ENCODE data around the gene TMEM63B. TPM values are rescaled to one million over a fixed set of nuclear protein-coding genes. Genes with fewer than 3 reads are reported as not detected.

The TMEM63B gene
- total RNA-seq, 4 donors from 2014 or later: 21.6 to 41.7 (median 29.3) TPM

DNA sequence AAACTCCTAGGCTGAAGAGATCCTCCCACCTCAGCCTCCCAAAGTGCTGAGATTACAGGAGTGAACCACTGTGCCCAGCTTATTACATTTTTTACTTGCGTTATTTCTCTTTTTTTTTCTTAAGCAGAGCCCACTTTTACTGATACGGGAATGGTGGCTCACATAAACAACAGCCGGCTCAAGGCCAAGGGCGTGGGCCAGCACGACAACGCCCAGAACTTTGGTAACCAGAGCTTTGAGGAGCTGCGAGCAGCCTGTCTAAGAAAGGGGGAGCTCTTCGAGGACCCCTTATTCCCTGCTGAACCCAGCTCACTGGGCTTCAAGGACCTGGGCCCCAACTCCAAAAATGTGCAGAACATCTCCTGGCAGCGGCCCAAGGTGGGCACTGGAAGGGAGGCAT, 41.8 kb downstream of the TMEM63B start:
- Histone ChIP-seq H3K27me3 (no peaks in the 10 kb centered on the region), H3K9me3 (no peaks in the 10 kb centered on the region), H3K27ac (no peak overlapping the region), H3K36me3 (no peaks in the 10 kb centered on the region), H3K4me1 (peaks cover 2 to 13% of the 10 kb centered on the region in 2 donors), H3K4me3 (replicated peaks in 1 of 3) (no peak overlapping the region)
- DNase-seq: no peak
- intact Hi-C loops (cut with DNase I): no loop called here
- WGBS, 2 donors: 79 to 84% methylated on average over 8 to 9 of the region's 9 CpGs
- no peak for TF ChIP-seq CTCF (IDR thresholded peaks at IDR 0.05)
- no peak for TF ChIP-seq POLR2A (IDR thresholded peaks at IDR 0.05)

- intact Hi-C loops (cut with DNase I): loop anchor here (5.0 kb wide), 2 partner anchors 67 to 87 kb away; partner anchors contain the start of gene SLC35B2
- DNase-seq: no peak
- H3K27ac ChIP-seq: no peak overlapping the region
- no peak overlapping the region for H3K4me3 ChIP-seq (replicated peaks in 1 of 3)
- TF ChIP-seq POLR2A (IDR thresholded peaks at IDR 0.05): no peak
- no peak for TF ChIP-seq CTCF (IDR thresholded peaks at IDR 0.05)
- H3K36me3 ChIP-seq: no peaks in the 10 kb centered on the region
- peaks cover 2 to 13% of the 10 kb centered on the region in 2 donors for H3K4me1 ChIP-seq
- H3K9me3 ChIP-seq: no peaks in the 10 kb centered on the region
- WGBS, 2 donors: 81 to 83% methylated on average over 10 of the region's 10 CpGs
- H3K27me3 ChIP-seq: no peaks in the 10 kb centered on the region
Measured at GRCh38 chr6:44169886-44170570, 42.7 kb downstream of the TMEM63B start.

DNA sequence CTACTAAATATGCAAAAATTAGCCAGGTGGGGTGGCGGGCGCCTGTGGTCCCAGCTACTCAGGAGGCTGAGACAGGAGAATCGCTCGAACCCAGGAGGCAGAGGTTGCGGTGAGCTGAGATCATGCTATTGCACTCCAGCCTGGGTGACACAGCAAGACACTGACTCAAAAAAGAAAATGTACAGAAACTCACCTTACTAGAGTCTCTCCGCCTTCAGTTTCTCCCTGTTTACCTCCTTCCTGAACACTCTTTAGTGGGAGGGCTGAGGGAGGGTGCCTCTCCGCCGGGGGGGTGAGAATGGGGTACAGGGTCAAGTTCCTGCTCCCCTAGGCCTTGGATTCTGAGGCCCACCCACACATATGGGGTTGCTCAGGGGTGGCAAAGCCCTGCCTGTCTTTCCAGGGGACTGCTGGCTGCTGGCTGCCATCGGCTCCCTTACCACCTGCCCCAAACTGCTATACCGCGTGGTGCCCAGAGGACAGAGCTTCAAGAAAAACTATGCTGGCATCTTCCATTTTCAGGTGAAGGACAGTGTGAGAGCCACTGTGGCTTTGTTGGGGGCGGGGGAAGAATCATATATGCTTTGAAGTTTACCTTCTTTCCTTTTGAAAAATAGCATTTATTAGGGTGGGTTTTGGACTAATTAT, 44.7 kb downstream of the TMEM63B start:
- no peaks in the 10 kb centered on the region for H3K27me3 ChIP-seq
- H3K27ac ChIP-seq: no peak overlapping the region
- H3K36me3 ChIP-seq: no peaks in the 10 kb centered on the region
- 74 to 80% methylated on average over 12 of the region's 12 CpGs for WGBS, 2 donors
- intact Hi-C loops (cut with DNase I): loop anchor here (5.0 kb wide), 2 partner anchors 65 to 85 kb away; partner anchors contain the start of gene SLC35B2
- TF ChIP-seq CTCF (IDR thresholded peaks at IDR 0.05): no peak
- no peak for TF ChIP-seq POLR2A (IDR thresholded peaks at IDR 0.05)
- no peak overlapping the region for H3K4me3 ChIP-seq (replicated peaks in 1 of 3)
- H3K9me3 ChIP-seq: no peaks in the 10 kb centered on the region
- no peak for DNase-seq
- H3K4me1 ChIP-seq: peaks cover 2 to 13% of the 10 kb centered on the region in 2 donors

DNA sequence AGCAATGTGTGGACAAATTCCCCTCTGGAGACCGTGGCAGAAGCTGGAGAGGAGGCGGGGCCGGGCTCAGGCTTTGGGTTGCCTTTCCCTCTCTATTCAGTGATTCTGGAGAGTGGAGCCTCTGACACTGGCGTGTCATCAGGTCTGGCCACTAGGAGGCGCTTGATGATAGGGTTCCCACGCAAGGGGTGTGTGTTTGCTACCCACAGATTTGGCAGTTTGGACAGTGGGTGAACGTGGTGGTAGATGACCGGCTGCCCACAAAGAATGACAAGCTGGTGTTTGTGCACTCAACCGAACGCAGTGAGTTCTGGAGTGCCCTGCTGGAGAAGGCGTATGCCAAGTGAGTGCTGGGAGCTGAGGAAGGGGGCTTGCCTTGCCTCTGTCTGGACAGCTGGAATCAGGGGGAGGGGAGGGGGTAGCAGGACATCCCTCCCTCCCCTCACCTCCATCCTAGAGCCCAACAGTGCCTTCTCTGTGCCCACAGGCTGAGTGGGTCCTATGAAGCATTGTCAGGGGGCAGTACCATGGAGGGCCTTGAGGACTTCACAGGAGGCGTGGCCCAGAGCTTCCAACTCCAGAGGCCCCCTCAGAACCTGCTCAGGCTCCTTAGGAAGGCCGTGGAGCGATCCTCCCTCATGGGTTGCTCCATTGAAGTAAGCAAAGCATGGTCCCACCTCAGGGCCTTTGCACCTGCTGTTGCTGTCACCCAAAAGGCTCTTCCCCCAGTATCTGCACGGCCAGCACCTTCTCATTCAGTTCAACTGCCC, 45.6 kb downstream of the TMEM63B start:
- TF ChIP-seq CTCF (IDR thresholded peaks at IDR 0.05): peak; percentile 64 to 98 (median 89)
- no peak for TF ChIP-seq POLR2A (IDR thresholded peaks at IDR 0.05)
- peak; percentile 93 to 95 for DNase-seq
- H3K36me3 ChIP-seq: no peaks in the 10 kb centered on the region
- H3K4me1 ChIP-seq: peaks cover 2 to 13% of the 10 kb centered on the region in 2 donors
- 21 to 23% methylated on average over 12 to 15 of the region's 15 CpGs for WGBS, 2 donors
- peak overlapping the region; percentile 4 to 27 (median 24) for H3K27ac ChIP-seq
- H3K9me3 ChIP-seq: no peaks in the 10 kb centered on the region
- H3K4me3 ChIP-seq (replicated peaks in 1 of 3): no peak overlapping the region
- H3K27me3 ChIP-seq: no peaks in the 10 kb centered on the region
- intact Hi-C loops (cut with DNase I): loop anchor here (5.0 kb wide), 2 partner anchors 64 to 84 kb away; partner anchors contain the start of gene SLC35B2

Measured in thyroid gland (tissue), 4 donors.